Frontal cortex (tissue), 4 donors: ENCODE measurements around the gene ZNF630. TPM values are rescaled to one million over a fixed set of nuclear protein-coding genes. Genes with fewer than 3 reads are reported as not detected.
"Not testable (repeated sequence)": the region's sequence is repeated elsewhere in the genome, so short reads cannot be mapped to it uniquely, and the experiment has no call there.

Experiments used
- DNase-seq, 2 donors: peaks; one replicate each; pipeline ENCODE4 v3.0.0; 2012; ENCODE audit warnings: low spot score in 2 of 2
- FAIRE-seq: peaks from 2 replicates; lab custom pipeline; 2012; peaks lifted over from hg19 to GRCh38; lab: Jason Lieb, UNC
- total RNA-seq: library from RNA; depleted of rRNA; stranded (reverse); fragments of >200 nt; gene quantifications from one replicate; pipeline ENCODE4 v1.2.3, GENCODE V29; 2014
- donor health status: control.
- donor health status: control.
- donor health status: control.

ZNF630 gene
- 8.6 TPM for total RNA-seq

DNA sequence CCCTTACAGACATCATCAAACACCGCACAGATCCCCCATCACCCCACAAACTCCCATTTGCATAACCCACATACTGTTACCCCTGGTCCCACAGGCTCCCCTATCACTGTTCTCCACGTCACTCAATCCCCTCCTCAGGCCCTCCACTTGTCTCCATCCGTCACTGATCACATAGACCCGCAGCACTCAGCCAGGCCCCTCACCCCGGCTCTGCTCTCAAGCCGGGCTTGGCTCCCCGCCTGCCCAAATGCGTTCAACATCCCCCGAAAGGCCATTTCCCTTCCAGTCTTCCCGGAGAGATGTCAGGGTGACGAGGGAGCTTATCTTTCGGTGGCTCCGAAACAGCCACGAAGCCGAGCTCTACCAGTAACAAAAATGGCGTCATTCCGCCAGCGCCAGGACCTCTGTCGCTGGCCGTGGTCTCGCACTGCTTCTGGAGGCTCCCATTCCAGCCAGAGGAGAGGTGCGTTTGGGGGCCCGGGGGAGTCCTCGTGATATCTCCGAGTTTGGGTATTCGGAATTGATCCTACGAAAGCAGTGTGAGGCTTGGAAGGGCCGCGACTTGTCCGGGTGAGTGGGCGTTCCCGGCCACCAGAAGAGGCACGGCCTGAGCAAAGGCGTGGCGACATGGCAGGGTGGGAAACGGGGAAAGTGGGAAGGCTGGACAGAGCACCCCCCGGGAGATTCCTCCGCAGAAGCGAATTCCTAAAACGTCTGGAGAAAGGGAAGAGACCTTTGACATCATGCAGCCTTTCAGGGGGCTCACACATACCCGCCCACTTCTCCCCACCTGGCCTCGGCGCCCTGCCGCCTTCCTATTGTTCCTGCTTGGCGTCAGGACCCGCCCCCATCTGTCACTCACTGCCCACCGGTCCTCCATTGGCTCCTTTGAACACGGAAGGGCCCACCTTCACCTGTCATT, at the start of gene ZNF630:
Gene ZNF630 (minus strand): TSS at position 577 of the 922 bp plus-strand sequence. CDS start 4,754 bp downstream, outside the sequence.
- FAIRE-seq (no peak), DNase-seq (peak; percentile 6 to 54)

GRCh38 chrX:48107717-48108116, 36.3 kb upstream of the ZNF630 start:
- FAIRE-seq (no peak), DNase-seq (no peak)

- FAIRE-seq, result no peak
- DNase-seq, result no peak
Measured at GRCh38 chrX:48102874-48103374, 31.5 kb upstream of the ZNF630 start.

- DNase-seq (no peak), FAIRE-seq (no peak)
Measured at GRCh38 chrX:48101443-48101842, 30.0 kb upstream of the ZNF630 start.

- DNase-seq, FAIRE-seq: not testable (repeated sequence)
Measured at GRCh38 chrX:48092558-48092957, 21.1 kb upstream of the ZNF630 start.

GRCh38 chrX:48090123-48090522, 18.7 kb upstream of the ZNF630 start:
- FAIRE-seq (no peak), DNase-seq (no peak)

DNA sequence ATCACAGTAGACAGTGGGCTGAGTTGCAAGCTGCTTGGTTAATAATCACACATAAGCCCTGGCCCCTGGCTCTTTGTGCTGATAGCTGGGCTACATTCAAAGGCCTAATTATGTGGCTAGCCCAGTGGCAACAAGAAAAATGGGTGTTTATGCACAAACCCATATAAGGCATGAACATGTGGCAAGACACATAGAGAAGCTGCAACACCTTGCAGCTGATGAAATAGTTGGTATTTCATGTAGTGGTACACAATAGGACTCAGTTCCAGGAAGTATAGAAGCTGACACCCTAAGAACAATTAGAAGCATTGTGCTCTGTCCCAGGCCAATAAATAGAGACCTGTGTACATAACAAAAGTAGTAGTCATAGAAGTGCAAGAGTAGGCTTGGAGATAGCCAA, 14.6 kb upstream of the ZNF630 start:
- DNase-seq (no peak), FAIRE-seq (no peak)

DNA sequence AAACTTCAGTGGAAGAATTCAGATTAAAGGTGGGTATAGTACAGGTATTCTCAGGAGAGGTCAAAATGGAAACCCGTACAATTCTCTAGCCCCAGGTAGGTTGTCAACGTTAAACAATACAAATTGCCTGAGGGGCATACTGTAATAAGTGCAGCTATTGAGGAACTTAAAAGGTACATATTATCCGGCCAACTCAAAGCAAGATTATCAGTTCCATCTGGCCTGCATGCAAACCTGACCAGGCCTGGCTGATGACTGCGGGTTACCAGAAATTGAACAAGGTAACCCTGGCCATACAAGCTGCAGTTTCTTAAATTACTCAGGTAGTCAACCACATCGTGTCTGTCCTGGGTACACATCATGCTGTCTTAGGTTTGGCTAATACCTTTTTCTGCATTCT, 12.3 kb upstream of the ZNF630 start:
- no peak for DNase-seq
- FAIRE-seq, result no peak

DNA sequence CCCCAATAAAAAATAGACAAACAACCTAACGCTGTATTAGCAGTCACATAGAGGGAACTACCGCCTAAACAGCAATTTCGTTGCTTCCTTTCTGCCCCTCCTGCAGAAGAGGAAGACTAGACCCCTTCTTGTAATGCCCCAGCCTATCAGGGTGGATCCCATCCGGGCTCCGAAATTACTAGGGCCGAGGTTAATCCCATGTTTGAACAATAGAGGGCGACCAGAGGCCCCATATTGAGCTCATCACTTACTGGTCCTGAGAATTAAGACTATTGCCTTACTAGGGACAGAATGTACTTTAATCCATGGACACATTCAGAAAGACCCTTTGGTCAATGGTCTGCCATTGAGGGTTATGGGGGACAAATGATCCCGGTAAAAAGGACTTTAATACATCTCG, 11.8 kb upstream of the ZNF630 start:
- no peak for FAIRE-seq
- DNase-seq, result peak; percentile 4 to 22

GRCh38 chrX:48076343-48076742, 4.9 kb upstream of the ZNF630 start:
- no peak for FAIRE-seq

GRCh38 chrX:48071986-48072605, 656 bp upstream of the ZNF630 start:
- FAIRE-seq (no peak), DNase-seq (no peak)

More at GRCh38 chrX:48076343-48076742, 4.9 kb upstream of the ZNF630 start:
- no peak for DNase-seq

- FAIRE-seq (no peak), DNase-seq (no peak)
Measured at GRCh38 chrX:48068096-48068887, 3.1 kb downstream of the ZNF630 start.

- DNase-seq (no peak), FAIRE-seq (no peak)
Measured at GRCh38 chrX:48064261-48064660, 7.2 kb downstream of the ZNF630 start.

GRCh38 chrX:48059296-48059639, 12.2 kb downstream of the ZNF630 start:
- DNase-seq (no peak), FAIRE-seq (no peak)

DNA sequence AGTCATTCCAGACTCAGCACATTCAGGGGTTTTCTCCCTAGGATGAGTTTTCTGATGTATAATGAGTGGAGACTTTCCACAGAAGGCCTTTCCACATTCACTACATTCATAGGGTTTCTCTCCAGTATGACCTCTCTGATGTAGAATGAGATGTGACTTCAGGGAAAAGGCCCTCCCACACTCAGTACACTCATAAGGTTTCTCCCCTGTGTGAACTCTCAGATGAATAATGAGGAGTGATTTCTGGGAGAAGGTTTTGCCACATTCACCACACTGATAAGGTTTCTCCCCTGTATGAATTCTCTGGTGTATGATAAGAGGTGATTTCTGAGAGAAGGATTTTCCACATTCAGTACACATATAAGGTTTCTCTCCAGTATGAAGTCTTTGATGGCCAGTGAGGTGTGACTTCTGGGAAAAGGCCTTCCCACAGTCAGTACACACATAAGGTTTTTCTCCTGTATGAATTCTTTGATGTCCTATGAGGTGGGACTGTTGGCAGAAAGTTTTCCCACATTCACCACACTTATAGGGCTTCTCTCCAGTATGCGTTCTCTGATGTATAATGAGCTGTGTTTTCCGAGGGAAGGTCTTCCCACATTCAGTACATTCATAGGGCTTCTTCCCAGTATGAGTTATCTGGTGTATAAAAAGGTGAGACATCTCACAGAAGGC, 12.7 kb downstream of the ZNF630 start:
- FAIRE-seq (no peak), DNase-seq (no peak)

DNA sequence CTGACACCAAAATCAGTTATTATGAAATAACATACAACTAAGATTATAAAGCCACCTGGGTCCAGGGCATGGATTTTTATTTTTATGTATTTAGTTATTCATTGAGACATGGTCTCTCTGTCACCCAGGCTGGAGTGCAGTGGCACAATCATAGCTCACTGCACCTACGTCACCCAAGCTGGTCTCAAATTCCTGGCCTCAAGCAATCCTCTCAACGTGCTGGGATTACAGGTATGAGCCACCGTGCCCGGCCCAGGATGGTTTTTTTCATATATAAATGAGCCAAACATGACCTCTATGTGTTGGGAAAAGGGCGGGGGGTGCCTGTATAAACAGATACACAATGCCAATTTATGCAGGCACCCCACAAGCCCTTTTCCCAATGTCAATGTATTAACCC, 24.6 kb downstream of the ZNF630 start:
- FAIRE-seq (no peak), DNase-seq (no peak)

GRCh38 chrX:48045410-48046311, 25.8 kb downstream of the ZNF630 start:
- FAIRE-seq (no peak), DNase-seq (no peak)

DNA sequence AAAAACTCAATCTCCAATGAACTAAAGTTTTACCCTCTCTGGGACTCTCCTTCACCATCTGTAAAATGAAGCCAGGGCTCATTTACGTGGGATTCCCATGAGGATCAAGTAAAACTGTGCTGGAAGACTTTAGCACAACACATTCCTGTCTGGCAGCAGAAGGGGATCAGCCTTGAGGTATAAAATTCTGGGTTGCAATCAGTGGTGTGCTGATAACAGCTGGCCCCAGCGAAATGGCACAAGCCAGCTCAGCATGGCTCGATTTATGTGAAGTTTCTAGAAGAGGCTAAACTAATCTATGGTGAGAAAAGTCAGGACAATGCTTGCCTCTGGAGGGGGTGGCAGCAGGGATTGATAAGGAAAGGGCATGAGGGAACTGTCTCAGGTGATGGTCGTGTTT, 28.4 kb downstream of the ZNF630 start:
- FAIRE-seq (no peak), DNase-seq (no peak)

- no peak for FAIRE-seq
- no peak for DNase-seq
Measured at GRCh38 chrX:48035891-48036290, 35.5 kb downstream of the ZNF630 start.
